Ishikawa (cell line): ENCODE results near the gene FBXO31.

Experiments
- CEBPB ChIP-seq: IDR thresholded peaks from 2 replicates; pipeline ENCODE4 v1.6.1; 2012
- CREB1 ChIP-seq: IDR thresholded peaks from 2 replicates; pipeline ENCODE4 v1.6.1; 2012; ENCODE audit warnings: low read depth
- EGR1 ChIP-seq: IDR thresholded peaks from 2 replicates; pipeline ENCODE4 v1.6.1; 2012
- EP300 ChIP-seq: IDR thresholded peaks from 2 replicates; pipeline ENCODE4 v1.6.1; 2012; ENCODE audit warnings: borderline replicate concordance
- FOXM1 ChIP-seq: IDR thresholded peaks from 2 replicates; pipeline ENCODE4 v1.6.1; 2012; ENCODE audit warnings: low read depth, borderline replicate concordance
- NFIC ChIP-seq: IDR thresholded peaks from 2 replicates; pipeline ENCODE4 v1.6.1; 2012
- RAD21 ChIP-seq: IDR thresholded peaks from 2 replicates; pipeline ENCODE4 v1.6.1; 2012; ENCODE audit warnings: low read depth
- REST ChIP-seq: IDR thresholded peaks from 2 replicates; pipeline ENCODE4 v1.6.1; 2012; ENCODE audit warnings: low read depth, mild to moderate bottlenecking
- TAF1 ChIP-seq: IDR thresholded peaks from 2 replicates; pipeline ENCODE4 v1.6.1; 2012; ENCODE audit warnings: low read depth, mild to moderate bottlenecking
- USF1 ChIP-seq: IDR thresholded peaks from 2 replicates; pipeline ENCODE4 v1.6.1; 2012
- YY1 ChIP-seq: IDR thresholded peaks from 2 replicates; pipeline ENCODE4 v1.6.1; 2012; ENCODE audit warnings: low read depth
- ZBTB7A ChIP-seq: IDR thresholded peaks from 2 replicates; pipeline ENCODE4 v1.6.1; 2012; ENCODE audit warnings: low read depth

- no peak for TF ChIP-seq YY1
- no peak for TF ChIP-seq EGR1
- no peak for TF ChIP-seq EP300
- no peak for TF ChIP-seq RAD21
- no peak for TF ChIP-seq CEBPB
- TF ChIP-seq REST: no peak
- TF ChIP-seq TAF1: no peak
- no peak for TF ChIP-seq NFIC
- no peak for TF ChIP-seq FOXM1
- TF ChIP-seq USF1: no peak
- TF ChIP-seq CREB1: no peak
- no peak for TF ChIP-seq ZBTB7A
Observed at GRCh38 chr16:87286839-87287626, 96.5 kb downstream of the FBXO31 start.
